Body of pancreas (tissue), 4 donors: ENCODE results near the gene SPNS3. TPM values are rescaled to one million over a fixed set of nuclear protein-coding genes. Genes with fewer than 3 reads are reported as not detected.
A peak's percentile ranks its signal among the peaks of the same experiment; 100 is the strongest.

Experiments
- ATAC-seq: fragments of 150-250 bp; one replicate; pipeline ENCODE4 v1.9.1; 2016
- DNase-seq, 4 donors: peaks; one replicate each; pipeline ENCODE4 v3.0.0-alpha.2; 2019
- H3K27ac ChIP-seq, 4 donors: fragments of 200-600 bp; sonication (generic); 1 replicate in 3 of 4; 2 replicates in 1 of 4; pipeline versions ENCODE4 v1.5.1 to v1.6.1; 2016 to 2019; ENCODE audit warnings: mild to moderate bottlenecking in 1 of 4, mixed read lengths in 1 of 4, moderate library complexity in 1 of 4
- H3K27me3 ChIP-seq, 2 donors: fragments of 200-600 bp; sonication (generic); one replicate each; pipeline ENCODE4 v1.6.0; 2016; ENCODE audit warnings: mild to moderate bottlenecking in 1 of 2
- H3K36me3 ChIP-seq, 2 donors: fragments of 200-600 bp; sonication (generic); replicated peaks in 1 of 2; 2 replicates each; pipeline ENCODE4 v1.5.1; 2016; ENCODE audit warnings: low read depth in 2 of 2; ENCODE audit not compliant: insufficient read depth in 1 of 2
- H3K4me1 ChIP-seq: fragments of 200-600 bp; sonication (generic); one replicate; pipeline ENCODE4 v1.6.0; 2016
- H3K4me3 ChIP-seq, 2 donors: fragments of 200-600 bp; sonication (generic); 1 replicate in 1 of 2; 2 replicates in 1 of 2; pipeline ENCODE4 v1.5.1; 2016 to 2019
- H3K9me3 ChIP-seq, 3 donors: fragments of 200-600 bp; sonication (generic); 1 replicate in 2 of 3; 2 replicates in 1 of 3; pipeline ENCODE4 v1.5.1; 2016
- CTCF ChIP-seq, 7 experiments: fragments of 450-650 bp in 4 of 7; fragments of 200-600 bp in 3 of 7; sonication (generic) in 3 of 7; IDR thresholded peaks; one replicate each; pipeline ENCODE4 v1.5.1; 2016 to 2019; ENCODE audit warnings: antibody characterized with exemption in 7 of 7
- POLR2A ChIP-seq, 3 donors: fragments of 450-650 bp; IDR thresholded peaks; one replicate each; pipeline ENCODE4 v1.6.1; 2016; ENCODE audit warnings: antibody characterized with exemption in 3 of 3, mild to moderate bottlenecking in 2 of 3
- WGBS, 2 donors: methylation state at CpG; one replicate each; pipeline ENCODE4 v1.1.5; 2017; 5-methylcytosine and 5-hydroxymethylcytosine counted together
- intact Hi-C: fragments of 100-400 bp; cut with DNase I; formaldehyde crosslinking; loops from one replicate; pipeline ENCODE4 v1.15.1; 2023
- total RNA-seq, 2 donors: library from RNA; depleted of rRNA; stranded (reverse); fragments of >200 nt; gene quantifications; one replicate each; pipeline ENCODE4 v1.1.0, GENCODE V29; 2016

The SPNS3 gene
- total RNA-seq, 2 donors from 2014 or later: not detected

- 42 to 68% methylated on average over 2 to 22 of the region's 23 CpGs for WGBS, 2 donors
- Histone ChIP-seq H3K27ac (peak overlapping the region in 2 of 4 donors; percentile 23 to 41), H3K4me1 (no peaks in the 10 kb centered on the region), H3K4me3 (no peak overlapping the region), H3K9me3 (no peaks in the 10 kb centered on the region), H3K36me3 (peaks cover 0 to 2% of the 10 kb centered on the region in 2 donors), H3K27me3 (no peaks in the 10 kb centered on the region)
- TF ChIP-seq CTCF (IDR thresholded peaks at IDR 0.05): no peak
- no peak for TF ChIP-seq POLR2A (IDR thresholded peaks at IDR 0.05)
- intact Hi-C loops: no loop called here
- ATAC-seq: no peak
- DNase-seq: peak in 1 of 4 donors; percentile 25
Measured at GRCh38 chr17:4533523-4534504, 100.1 kb downstream of the SPNS3 start.

DNA sequence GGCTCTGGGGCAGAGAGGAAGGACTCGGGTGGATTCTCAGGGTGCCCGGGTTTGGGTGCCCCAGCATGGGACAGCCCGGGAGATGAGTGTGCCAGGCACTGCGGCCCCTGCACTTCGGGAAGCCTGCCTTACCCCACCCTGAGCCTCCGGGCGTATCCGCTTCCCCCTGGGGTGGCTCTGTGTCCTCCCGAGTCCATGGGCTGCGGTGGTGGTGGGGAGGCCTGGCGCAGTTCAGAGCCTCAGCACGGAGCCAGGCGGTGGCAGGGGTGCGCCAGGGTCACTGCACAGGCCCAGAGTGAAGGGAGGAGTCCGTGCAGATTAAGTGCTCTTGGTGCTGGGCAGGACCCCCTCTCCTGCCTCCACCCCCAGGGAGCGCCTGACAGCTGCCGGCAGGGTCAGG, 100.8 kb downstream of the SPNS3 start:
- Histone ChIP-seq H3K9me3 (no peaks in the 10 kb centered on the region), H3K27ac (peak overlapping the region in 2 of 4 donors; percentile 23 to 41), H3K4me3 (no peak overlapping the region), H3K4me1 (no peaks in the 10 kb centered on the region), H3K27me3 (no peaks in the 10 kb centered on the region), H3K36me3 (peaks cover 0 to 4% of the 10 kb centered on the region in 2 donors)
- ATAC-seq: no peak
- 82% methylated on average over 15 of the region's 17 CpGs; no CpG with 5 or more reads in 1 of the 2 donors for WGBS, 2 donors
- intact Hi-C loops: no loop called here
- TF ChIP-seq CTCF (IDR thresholded peaks at IDR 0.05) (no peak), POLR2A (IDR thresholded peaks at IDR 0.05) (no peak)
- DNase-seq: no peak

- ATAC-seq: no peak
- H3K27ac ChIP-seq: peak overlapping the region in 1 of 4 donors; percentile 17
- H3K36me3 ChIP-seq: peaks cover 0 to 6% of the 10 kb centered on the region in 2 donors
Measured at GRCh38 chr17:4534928-4535666, 101.4 kb downstream of the SPNS3 start.

GRCh38 chr17:4535667-4536258, 102.0 kb downstream of the SPNS3 start:
- intact Hi-C loops: no loop called here
- Histone ChIP-seq H3K4me3 (no peak overlapping the region), H3K9me3 (no peaks in the 10 kb centered on the region), H3K36me3 (peaks cover 0 to 6% of the 10 kb centered on the region in 2 donors), H3K4me1 (no peaks in the 10 kb centered on the region), H3K27me3 (no peaks in the 10 kb centered on the region), H3K27ac (peak overlapping the region in 1 of 4 donors; percentile 17)
- WGBS, 2 donors: 81 to 87% methylated on average over 11 to 19 of the region's 19 CpGs
- TF ChIP-seq POLR2A (IDR thresholded peaks at IDR 0.05) (no peak), CTCF (IDR thresholded peaks at IDR 0.05) (no peak)
- ATAC-seq (no peak), DNase-seq (peak in 1 of 4 donors; percentile 19)

More at GRCh38 chr17:4534928-4535666, 101.4 kb downstream of the SPNS3 start:
- Histone ChIP-seq H3K9me3 (no peaks in the 10 kb centered on the region), H3K4me3 (no peak overlapping the region), H3K27me3 (no peaks in the 10 kb centered on the region), H3K4me1 (no peaks in the 10 kb centered on the region)
- DNase-seq: no peak
- 50 to 79% methylated on average over 4 to 24 of the region's 27 CpGs for WGBS, 2 donors
- no peak for TF ChIP-seq CTCF (IDR thresholded peaks at IDR 0.05)
- TF ChIP-seq POLR2A (IDR thresholded peaks at IDR 0.05): no peak
- intact Hi-C loops: no loop called here
